ENCODE results near the gene MBP.

DNA sequence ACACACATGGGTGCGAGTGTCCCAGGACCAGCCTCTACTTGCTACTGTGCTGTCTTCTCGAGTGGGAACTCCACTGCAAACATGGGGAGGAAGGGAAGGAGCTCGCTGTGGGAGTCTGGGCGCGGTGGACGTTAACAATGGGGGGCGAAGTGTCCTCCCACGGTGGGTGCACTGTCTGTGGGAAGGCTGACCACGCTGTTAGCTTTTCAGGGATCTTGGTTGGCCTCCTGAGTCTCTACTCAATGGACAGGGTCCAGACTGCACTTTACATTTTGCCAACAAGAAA is 146.7 kb downstream of the MBP start:
- TF ChIP-seq, protein P1, sequence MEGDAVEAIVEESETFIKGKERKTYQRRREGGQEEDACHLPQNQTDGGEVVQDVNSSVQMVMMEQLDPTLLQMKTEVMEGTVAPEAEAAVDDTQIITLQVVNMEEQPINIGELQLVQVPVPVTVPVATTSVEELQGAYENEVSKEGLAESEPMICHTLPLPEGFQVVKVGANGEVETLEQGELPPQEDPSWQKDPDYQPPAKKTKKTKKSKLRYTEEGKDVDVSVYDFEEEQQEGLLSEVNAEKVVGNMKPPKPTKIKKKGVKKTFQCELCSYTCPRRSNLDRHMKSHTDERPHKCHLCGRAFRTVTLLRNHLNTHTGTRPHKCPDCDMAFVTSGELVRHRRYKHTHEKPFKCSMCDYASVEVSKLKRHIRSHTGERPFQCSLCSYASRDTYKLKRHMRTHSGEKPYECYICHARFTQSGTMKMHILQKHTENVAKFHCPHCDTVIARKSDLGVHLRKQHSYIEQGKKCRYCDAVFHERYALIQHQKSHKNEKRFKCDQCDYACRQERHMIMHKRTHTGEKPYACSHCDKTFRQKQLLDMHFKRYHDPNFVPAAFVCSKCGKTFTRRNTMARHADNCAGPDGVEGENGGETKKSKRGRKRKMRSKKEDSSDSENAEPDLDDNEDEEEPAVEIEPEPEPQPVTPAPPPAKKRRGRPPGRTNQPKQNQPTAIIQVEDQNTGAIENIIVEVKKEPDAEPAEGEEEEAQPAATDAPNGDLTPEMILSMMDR (IDR thresholded peaks at IDR 0.05 in 8 of 11, conservative IDR thresholded peaks at IDR 0.05 in 3 of 11) = no peak
- TF ChIP-seq POLR2A (IDR thresholded peaks at IDR 0.05) = no peak

Data from spleen (tissue), 7 donors.